Smooth muscle cell (in vitro differentiated cells): ENCODE data around the gene RALGPS1. TPM values are rescaled to one million over a fixed set of nuclear protein-coding genes. Genes with fewer than 3 reads are reported as not detected.

ENCODE experiments used
- DNase-seq: peaks from one replicate; lab custom pipeline; 2025; ENCODE audit not compliant: unreplicated experiment; lab: John Stamatoyannopoulos, UW
- H2AFZ ChIP-seq: fragments of 200-600 bp; sonication (generic); 2 replicates; pipeline ENCODE4 v1.6.0; 2016; ENCODE audit warnings: antibody characterized with exemption, low read depth, mild to moderate bottlenecking
- H3F3A ChIP-seq: fragments of 200-600 bp; sonication (generic); 2 replicates; pipeline ENCODE4 v1.6.0; 2017; ENCODE audit warnings: antibody characterized with exemption, low read depth
- H3K27ac ChIP-seq: fragments of 200-600 bp; sonication (generic); 2 replicates; pipeline ENCODE4 v1.5.1; 2016; ENCODE audit warnings: low read depth, mild to moderate bottlenecking
- H3K27me3 ChIP-seq: fragments of 200-600 bp; sonication (generic); 2 replicates; pipeline ENCODE4 v1.6.1; 2016; ENCODE audit warnings: low read depth, mild to moderate bottlenecking
- H3K36me3 ChIP-seq: fragments of 200-600 bp; sonication (generic); 2 replicates; pipeline ENCODE4 v1.5.1; 2016; ENCODE audit warnings: low read depth
- H3K4me1 ChIP-seq: fragments of 200-600 bp; sonication (generic); 2 replicates; pipeline ENCODE4 v1.5.1; 2016; ENCODE audit warnings: low read depth
- H3K4me2 ChIP-seq: fragments of 200-600 bp; sonication (generic); 2 replicates; pipeline ENCODE4 v1.6.0; 2016; ENCODE audit warnings: mild to moderate bottlenecking
- H3K4me3 ChIP-seq: fragments of 200-600 bp; sonication (generic); 2 replicates; pipeline ENCODE4 v1.5.1; 2016; ENCODE audit warnings: mild to moderate bottlenecking
- H3K79me2 ChIP-seq: fragments of 200-600 bp; sonication (generic); 2 replicates; pipeline ENCODE4 v1.6.0; 2016; ENCODE audit warnings: low read depth, mild to moderate bottlenecking
- H3K9ac ChIP-seq: fragments of 200-600 bp; sonication (generic); 2 replicates; pipeline ENCODE4 v1.6.0; 2016; ENCODE audit warnings: low read depth
- H3K9me3 ChIP-seq: fragments of 200-600 bp; sonication (generic); replicated peaks from 2 replicates; pipeline ENCODE4 v1.5.1; 2016; ENCODE audit warnings: low read depth
- H4K20me1 ChIP-seq: fragments of 200-600 bp; sonication (generic); 2 replicates; pipeline ENCODE4 v1.6.0; 2016; ENCODE audit warnings: low read depth
- WGBS: methylation state at CpG from one replicate; pipeline ENCODE4 v1.1.7; 2016; ENCODE audit warnings: low lambda C conversion rate; 5-methylcytosine and 5-hydroxymethylcytosine counted together
- polyA plus RNA-seq: library from polyadenylated mRNA; unstranded; fragments of >200 nt; fragmentation: Nextera tagmentation; extraction: Ambion mirVana; gene quantifications from 2 replicates; pipeline ENCODE4 v1.2.1, GENCODE V29; 2016
- total RNA-seq: library from RNA; depleted of rRNA; stranded (reverse); fragments of >200 nt; gene quantifications from 2 replicates; pipeline ENCODE4 v1.2.3, GENCODE V29; 2014
- TF ChIP-seq, protein P1 (sequence below): fragments of 200-600 bp; sonication (generic); IDR thresholded peaks from 2 replicates; pipeline ENCODE4 v1.5.1; 2017; ENCODE audit warnings: borderline replicate concordance, mild to moderate bottlenecking, antibody characterized with exemption; ENCODE audit not compliant: insufficient read depth, poor library complexity, severe bottlenecking

The RALGPS1 gene
- total and polyA plus RNA-seq, 2 experiments from 2014 or later: 2.1 to 4.0 TPM

DNA sequence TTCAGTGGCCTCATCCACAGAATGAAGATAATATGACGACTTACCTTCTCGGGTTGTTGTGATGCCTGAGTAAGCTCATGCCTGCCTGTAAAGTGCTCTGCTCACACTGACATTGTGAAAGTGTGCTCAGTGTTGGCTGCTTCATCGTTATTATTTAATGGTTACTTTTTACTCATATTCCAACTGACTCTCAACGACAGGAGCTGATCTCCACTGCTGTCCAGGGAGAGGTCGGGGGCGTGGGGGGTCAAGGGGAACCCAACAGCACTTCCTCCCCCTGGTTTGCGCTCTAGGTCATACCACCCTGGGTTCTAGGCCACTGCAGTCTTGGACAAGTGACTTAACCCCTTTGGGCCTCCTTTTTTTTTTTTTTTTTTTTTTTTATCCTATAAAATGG, 260.7 kb downstream of the RALGPS1 start:
- Histone ChIP-seq H3K9ac (no peak overlapping the region), H3K36me3 (no peaks in the 10 kb centered on the region), H3K27ac (no peak overlapping the region), H3K79me2 (no peaks in the 10 kb centered on the region), H3K4me3 (no peak overlapping the region), H3K4me1 (no peaks in the 10 kb centered on the region), H3K27me3 (no peaks in the 10 kb centered on the region), H3K9me3 (no peaks in the 10 kb centered on the region), H2AFZ (no peak overlapping the region), H3F3A (no peaks in the 10 kb centered on the region), H4K20me1 (no peaks in the 10 kb centered on the region), H3K4me2 (no peak overlapping the region)
- TF ChIP-seq, protein P1, sequence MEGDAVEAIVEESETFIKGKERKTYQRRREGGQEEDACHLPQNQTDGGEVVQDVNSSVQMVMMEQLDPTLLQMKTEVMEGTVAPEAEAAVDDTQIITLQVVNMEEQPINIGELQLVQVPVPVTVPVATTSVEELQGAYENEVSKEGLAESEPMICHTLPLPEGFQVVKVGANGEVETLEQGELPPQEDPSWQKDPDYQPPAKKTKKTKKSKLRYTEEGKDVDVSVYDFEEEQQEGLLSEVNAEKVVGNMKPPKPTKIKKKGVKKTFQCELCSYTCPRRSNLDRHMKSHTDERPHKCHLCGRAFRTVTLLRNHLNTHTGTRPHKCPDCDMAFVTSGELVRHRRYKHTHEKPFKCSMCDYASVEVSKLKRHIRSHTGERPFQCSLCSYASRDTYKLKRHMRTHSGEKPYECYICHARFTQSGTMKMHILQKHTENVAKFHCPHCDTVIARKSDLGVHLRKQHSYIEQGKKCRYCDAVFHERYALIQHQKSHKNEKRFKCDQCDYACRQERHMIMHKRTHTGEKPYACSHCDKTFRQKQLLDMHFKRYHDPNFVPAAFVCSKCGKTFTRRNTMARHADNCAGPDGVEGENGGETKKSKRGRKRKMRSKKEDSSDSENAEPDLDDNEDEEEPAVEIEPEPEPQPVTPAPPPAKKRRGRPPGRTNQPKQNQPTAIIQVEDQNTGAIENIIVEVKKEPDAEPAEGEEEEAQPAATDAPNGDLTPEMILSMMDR: no peak
- WGBS: 97% methylated on average over 7 of the region's 7 CpGs
- no peak for DNase-seq

DNA sequence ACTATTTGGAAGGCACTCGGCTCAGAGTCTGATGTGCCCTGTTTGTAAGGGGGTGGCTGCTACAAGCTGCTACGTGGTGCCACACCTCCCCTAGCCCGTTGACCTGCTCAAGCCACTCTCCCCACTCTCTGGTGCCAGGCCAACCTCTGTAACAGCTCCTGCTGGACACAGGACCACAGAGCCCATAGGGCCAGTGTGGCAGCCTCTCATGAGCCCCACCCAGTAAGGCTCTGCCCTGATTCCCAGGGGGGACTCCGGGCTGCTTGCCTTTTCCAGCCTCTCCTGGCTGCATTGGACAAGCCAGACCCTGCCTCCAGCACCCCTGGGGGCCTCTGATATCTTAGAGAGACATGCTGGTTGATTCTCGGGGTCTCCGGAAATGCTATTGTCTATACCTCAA, 261.2 kb downstream of the RALGPS1 start:
- no peak for DNase-seq
- Histone ChIP-seq H3K27ac (no peak overlapping the region), H3K79me2 (no peaks in the 10 kb centered on the region), H2AFZ (no peak overlapping the region), H3K9me3 (no peaks in the 10 kb centered on the region), H3K36me3 (no peaks in the 10 kb centered on the region), H3K4me1 (no peaks in the 10 kb centered on the region), H3K4me3 (no peak overlapping the region), H3K9ac (no peak overlapping the region), H3K4me2 (no peak overlapping the region), H3K27me3 (no peaks in the 10 kb centered on the region), H3F3A (no peaks in the 10 kb centered on the region), H4K20me1 (no peaks in the 10 kb centered on the region)
- TF ChIP-seq, protein P1: no peak
- WGBS: 93% methylated on average over 6 of the region's 6 CpGs

DNA sequence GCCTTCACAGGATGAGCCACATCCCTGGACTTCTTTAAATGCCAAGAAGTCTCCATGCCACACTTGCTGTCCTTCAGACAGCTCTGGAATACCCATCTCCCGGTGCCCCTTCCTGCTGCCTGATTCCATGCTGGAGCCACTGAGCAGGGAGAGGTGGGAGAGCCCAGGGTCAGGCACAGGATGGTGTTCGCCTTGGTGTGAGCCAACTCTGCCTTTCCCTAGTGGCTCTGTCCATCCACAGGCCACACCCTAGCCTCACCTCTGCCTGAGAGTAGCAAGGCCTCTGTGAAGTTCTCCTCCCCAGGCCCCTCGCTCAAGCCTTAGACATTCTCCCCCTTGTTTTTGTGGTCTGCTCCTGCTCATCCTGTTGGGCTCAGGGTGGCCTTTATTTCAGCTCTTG, 262.0 kb downstream of the RALGPS1 start:
- no peaks in the 10 kb centered on the region for H3K79me2 ChIP-seq
- no peaks in the 10 kb centered on the region for H3K9me3 ChIP-seq
- no peak overlapping the region for H3K9ac ChIP-seq
- no peaks in the 10 kb centered on the region for H3K4me1 ChIP-seq
- no peak for DNase-seq
- H3K27me3 ChIP-seq: no peaks in the 10 kb centered on the region
- H3K36me3 ChIP-seq: no peaks in the 10 kb centered on the region
- no peak overlapping the region for H2AFZ ChIP-seq
- H3K4me3 ChIP-seq: no peak overlapping the region
- TF ChIP-seq, protein P1: no peak
- H3K27ac ChIP-seq: no peak overlapping the region
- no peaks in the 10 kb centered on the region for H3F3A ChIP-seq
- no peak overlapping the region for H3K4me2 ChIP-seq
- H4K20me1 ChIP-seq: no peaks in the 10 kb centered on the region
- 89% methylated on average over 3 of the region's 3 CpGs for WGBS

DNA sequence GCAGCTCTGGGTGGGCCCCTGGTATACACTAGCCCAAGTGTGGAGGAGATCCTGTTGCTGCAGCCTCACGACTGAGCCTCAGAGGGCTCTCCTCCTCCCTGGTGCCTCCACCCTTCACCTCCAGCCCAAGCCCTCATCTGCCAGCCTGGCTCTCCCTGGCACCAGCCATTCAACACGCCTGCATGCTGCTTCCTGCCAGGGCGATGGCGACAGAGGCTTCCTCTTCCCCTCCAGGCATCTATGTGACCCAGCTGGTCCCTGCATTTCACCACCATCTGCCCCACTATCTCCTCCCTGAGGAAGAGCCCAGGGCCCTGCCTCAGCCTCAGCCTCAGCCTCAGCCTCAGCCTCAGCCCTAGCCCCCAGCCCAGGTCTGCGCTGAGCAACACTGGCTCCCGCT, 262.6 kb downstream of the RALGPS1 start:
- no peak overlapping the region for H3K4me3 ChIP-seq
- H2AFZ ChIP-seq: no peak overlapping the region
- H3K9me3 ChIP-seq: no peaks in the 10 kb centered on the region
- DNase-seq: no peak
- H3F3A ChIP-seq: no peaks in the 10 kb centered on the region
- 81% methylated on average over 6 of the region's 6 CpGs for WGBS
- no peaks in the 10 kb centered on the region for H3K79me2 ChIP-seq
- TF ChIP-seq, protein P1: no peak
- H3K9ac ChIP-seq: no peak overlapping the region
- no peaks in the 10 kb centered on the region for H3K27me3 ChIP-seq
- no peaks in the 10 kb centered on the region for H3K36me3 ChIP-seq
- no peaks in the 10 kb centered on the region for H4K20me1 ChIP-seq
- no peak overlapping the region for H3K4me2 ChIP-seq
- H3K27ac ChIP-seq: no peak overlapping the region
- no peaks in the 10 kb centered on the region for H3K4me1 ChIP-seq
